HL-60 (cell line): ENCODE data around the gene TGFB1.

Source experiments
- CTCF ChIP-seq: IDR thresholded peaks from one replicate; pipeline ENCODE4 v1.5.1; 2011; ENCODE audit warnings: low read length, control low read depth, inconsistent platforms; ENCODE audit not compliant: insufficient read depth
- GABPA ChIP-seq: IDR thresholded peaks from 2 replicates; pipeline ENCODE4 v1.6.1; 2012; ENCODE audit warnings: low read depth
- POLR2AphosphoS5 ChIP-seq: IDR thresholded peaks from 2 replicates; pipeline ENCODE4 v1.6.1; 2012; ENCODE audit warnings: low read depth
- REST ChIP-seq: IDR thresholded peaks from 2 replicates; pipeline ENCODE4 v1.6.1; 2012; ENCODE audit warnings: low read depth; ENCODE audit not compliant: insufficient replicate concordance
- SPI1 ChIP-seq: IDR thresholded peaks from 2 replicates; pipeline ENCODE4 v1.6.1; 2012; ENCODE audit warnings: low read depth, mild to moderate bottlenecking, borderline replicate concordance

GRCh38 chr19:41324231-41324702 is 29.5 kb downstream of the TGFB1 start:
- no peak for TF ChIP-seq CTCF
- TF ChIP-seq REST, result no peak
- no peak for TF ChIP-seq POLR2AphosphoS5
- TF ChIP-seq GABPA, result no peak
- no peak for TF ChIP-seq SPI1
